ENCODE measurements around the gene CERT1. TPM values are rescaled to one million over a fixed set of nuclear protein-coding genes. Genes with fewer than 3 reads are reported as not detected.

CERT1 gene
- total RNA-seq, 1 experiment from 2014 or later = 50.2 TPM

DNA sequence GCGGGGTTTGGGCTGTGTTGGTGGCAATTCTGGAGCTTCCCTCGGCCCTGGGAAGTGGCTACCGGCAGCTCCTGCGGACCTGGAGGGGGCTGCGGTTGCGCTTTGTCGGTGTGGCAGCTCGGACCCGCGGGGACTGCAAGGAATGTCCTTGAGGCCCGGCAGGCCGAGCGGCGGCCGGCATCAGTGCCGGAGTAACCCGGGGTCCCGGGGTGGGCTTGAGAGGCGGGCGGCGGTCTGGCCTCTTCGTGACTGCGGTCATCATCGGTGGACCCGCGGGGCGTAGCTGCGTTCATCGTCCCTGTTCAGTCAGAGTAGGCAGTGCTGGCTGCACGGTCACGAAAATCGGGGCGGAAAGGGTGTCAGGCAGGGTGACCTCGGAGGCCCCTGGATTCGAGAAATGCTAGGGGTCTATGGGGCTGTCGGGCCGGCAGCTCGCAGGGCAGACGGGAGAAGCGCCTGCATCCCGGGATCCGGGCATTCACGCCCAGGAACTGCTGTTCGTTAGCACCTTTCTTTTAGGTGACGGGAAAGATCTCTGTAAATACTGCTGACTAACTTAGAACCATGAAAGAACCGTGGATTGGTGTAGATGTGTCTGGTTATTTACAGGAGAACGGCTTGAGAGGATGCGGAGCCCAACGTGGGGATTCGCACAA, 173.9 kb downstream of the CERT1 start:
- Histone ChIP-seq H3K79me2 (ENCODE audit: insufficient read depth, low read length) (peaks cover 48% of the 10 kb centered on the region), H3K4me1 (ENCODE audit: insufficient read depth, low read length) (no peaks in the 10 kb centered on the region; the same call in 1 of the 2 replicates), H3K14ac (ENCODE audit: insufficient read depth, low read length) (peak overlapping the region; percentile 30; the same call in 1 of the 2 replicates), H3K4me2 (ENCODE audit: insufficient read depth, insufficient read length, low read length) (peak overlapping the region; percentile 96), H3K9me3 (ENCODE audit: control insufficient read depth, low read depth, low read length) (no peaks in the 10 kb centered on the region), H3K27me3 (ENCODE audit: insufficient read depth, low read length) (no peaks in the 10 kb centered on the region), H3K4ac (ENCODE audit: low read depth, low read length) (no peak overlapping the region), H3K27ac (ENCODE audit: insufficient read length, low read depth, low read length) (no peak overlapping the region), H3K18ac (ENCODE audit: insufficient read length, low read depth, low read length) (peak overlapping the region; percentile 23), H3K79me1 (ENCODE audit: insufficient read depth, low read depth, low read length, poor library complexity, severe bottlenecking) (no peaks in the 10 kb centered on the region), H4K91ac (ENCODE audit: insufficient read length, low read depth, low read length) (no peak overlapping the region), H2BK20ac (ENCODE audit: low read depth, low read length, poor library complexity, severe bottlenecking) (no peak overlapping the region), H4K20me1 (ENCODE audit: control insufficient read depth, insufficient read depth, insufficient read length) (no peaks in the 10 kb centered on the region), H4K5ac (ENCODE audit: insufficient read length, low read depth, low read length) (no peak overlapping the region), H3T11ph (ENCODE audit: low read length) (no peak overlapping the region), H2BK15ac (ENCODE audit: low read depth, low read length) (no peak overlapping the region), H2AFZ (ENCODE audit: low read length) (no peak overlapping the region), H2AK5ac (ENCODE audit: insufficient read length, low read length) (no peak overlapping the region), H2BK12ac (ENCODE audit: insufficient read length, low read depth, low read length) (no peak overlapping the region), H2BK120ac (ENCODE audit: low read depth, low read length, poor library complexity, severe bottlenecking) (no peak overlapping the region), H2BK5ac (ENCODE audit: insufficient read length, low read length) (no peak overlapping the region), H3K23me2 (ENCODE audit: insufficient read length, low read depth, low read length, poor library complexity, severe bottlenecking) (peaks cover 3% of the 10 kb centered on the region), H3K23ac (ENCODE audit: insufficient read length, low read depth, low read length) (no peak overlapping the region), H4K8ac (replicated peaks; ENCODE audit: insufficient read length, low read depth, low read length) (no peak overlapping the region), H3K9ac (ENCODE audit: extremely low read depth, insufficient read length, low read length) (peak overlapping the region; percentile 97), H3K56ac (ENCODE audit: insufficient read length, low read depth, low read length) (no peak overlapping the region)
- Mint-ChIP-seq H3K27ac (no peak overlapping the region; a peak in 5 of 7 replicates), H3K4me3 (no peak overlapping the region), H3K27me3 (ENCODE audit: low read depth) (no peaks in the 10 kb centered on the region), H3K4me1 (peaks cover 30 to 33% of the 10 kb centered on the region in 2 experiments), H3K36me3 (ENCODE audit: insufficient read depth in 1 of 3, low read depth in 3 of 3) (peaks cover 18 to 21% (median 19%) of the 10 kb centered on the region in 3 experiments), H3K9me3 (peaks cover 0 to 9% of the 10 kb centered on the region in 2 experiments; a peak in 2 of 5 replicates)
- WGBS (ENCODE audit: extremely low coverage, insufficient read length, low lambda C conversion rate) = no CpG with 5 or more reads among the region's 50 CpGs
- TF ChIP-seq, protein P1, sequence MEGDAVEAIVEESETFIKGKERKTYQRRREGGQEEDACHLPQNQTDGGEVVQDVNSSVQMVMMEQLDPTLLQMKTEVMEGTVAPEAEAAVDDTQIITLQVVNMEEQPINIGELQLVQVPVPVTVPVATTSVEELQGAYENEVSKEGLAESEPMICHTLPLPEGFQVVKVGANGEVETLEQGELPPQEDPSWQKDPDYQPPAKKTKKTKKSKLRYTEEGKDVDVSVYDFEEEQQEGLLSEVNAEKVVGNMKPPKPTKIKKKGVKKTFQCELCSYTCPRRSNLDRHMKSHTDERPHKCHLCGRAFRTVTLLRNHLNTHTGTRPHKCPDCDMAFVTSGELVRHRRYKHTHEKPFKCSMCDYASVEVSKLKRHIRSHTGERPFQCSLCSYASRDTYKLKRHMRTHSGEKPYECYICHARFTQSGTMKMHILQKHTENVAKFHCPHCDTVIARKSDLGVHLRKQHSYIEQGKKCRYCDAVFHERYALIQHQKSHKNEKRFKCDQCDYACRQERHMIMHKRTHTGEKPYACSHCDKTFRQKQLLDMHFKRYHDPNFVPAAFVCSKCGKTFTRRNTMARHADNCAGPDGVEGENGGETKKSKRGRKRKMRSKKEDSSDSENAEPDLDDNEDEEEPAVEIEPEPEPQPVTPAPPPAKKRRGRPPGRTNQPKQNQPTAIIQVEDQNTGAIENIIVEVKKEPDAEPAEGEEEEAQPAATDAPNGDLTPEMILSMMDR (conservative IDR thresholded peaks at IDR 0.05) = no peak
- no peak for DNase-seq

Data from H9 (cell line).